Trophoblast cell (in vitro differentiated cells and primary cell): ENCODE data around the gene LGR5.
"Not testable (repeated sequence)": the region's sequence is repeated elsewhere in the genome, so short reads cannot be mapped to it uniquely, and the experiment has no call there.

Source experiments
- DNase-seq, 2 donors: peaks; one replicate each; pipeline ENCODE4 v3.0.0-alpha.2; 2016
- H2AFZ ChIP-seq: 2 replicates; pipeline ENCODE4 v1.6.1; 2013; ENCODE audit warnings: low read length, moderate library complexity, mild to moderate bottlenecking; ENCODE audit not compliant: insufficient read depth, poor library complexity
- H2AK5ac ChIP-seq: 2 replicates; pipeline ENCODE4 v1.6.1; 2013; ENCODE audit warnings: mild to moderate bottlenecking, low read length
- H2BK120ac ChIP-seq: 2 replicates; pipeline ENCODE4 v1.6.1; 2013; ENCODE audit warnings: low read length, mild to moderate bottlenecking, moderate library complexity; ENCODE audit not compliant: insufficient read depth, poor library complexity
- H2BK12ac ChIP-seq: 2 replicates; pipeline ENCODE4 v1.6.1; 2013; ENCODE audit warnings: mild to moderate bottlenecking, low read length, moderate library complexity
- H2BK5ac ChIP-seq: 2 replicates; pipeline ENCODE4 v1.6.1; 2013; ENCODE audit warnings: low read length, low read depth, moderate library complexity, mild to moderate bottlenecking; ENCODE audit not compliant: poor library complexity
- H3K14ac ChIP-seq: 2 replicates; pipeline ENCODE4 v1.6.1; 2013; ENCODE audit warnings: mild to moderate bottlenecking, low read length
- H3K18ac ChIP-seq: 2 replicates; pipeline ENCODE4 v1.6.1; 2013; ENCODE audit warnings: mild to moderate bottlenecking, low read length
- H3K23ac ChIP-seq: 2 replicates; pipeline ENCODE4 v1.6.1; 2013; ENCODE audit warnings: low read length
- H3K27ac ChIP-seq: 2 replicates; pipeline ENCODE4 v1.5.1; 2013; ENCODE audit warnings: low read depth, mild to moderate bottlenecking, inconsistent platforms, low read length, moderate library complexity
- H3K27me3 ChIP-seq: 2 replicates; pipeline ENCODE4 v1.6.1; 2013; ENCODE audit warnings: inconsistent platforms, mild to moderate bottlenecking, low read length, moderate library complexity; ENCODE audit not compliant: insufficient read depth
- H3K36me3 ChIP-seq, 2 experiments: 1 replicate in 1 of 2; 2 replicates in 1 of 2; pipeline ENCODE4 v1.6.1; 2013; ENCODE audit warnings: low read length in 2 of 2, mild to moderate bottlenecking in 2 of 2, moderate library complexity in 1 of 2; ENCODE audit not compliant: insufficient read depth in 2 of 2, control insufficient read depth in 1 of 2
- H3K4ac ChIP-seq: 2 replicates; pipeline ENCODE4 v1.6.1; 2013; ENCODE audit warnings: low read depth, mild to moderate bottlenecking, low read length, moderate library complexity
- H3K4me1 ChIP-seq, 2 experiments: 1 replicate in 1 of 2; 2 replicates in 1 of 2; pipeline ENCODE4 v1.6.1; 2013; ENCODE audit warnings: low read length in 2 of 2, mild to moderate bottlenecking in 2 of 2, moderate library complexity in 1 of 2; ENCODE audit not compliant: insufficient read depth in 2 of 2, control insufficient read depth in 1 of 2
- H3K4me2 ChIP-seq: 2 replicates; pipeline ENCODE4 v1.6.1; 2013; ENCODE audit warnings: inconsistent platforms, mild to moderate bottlenecking, low read length, moderate library complexity
- H3K4me3 ChIP-seq: 2 replicates; pipeline ENCODE4 v1.5.1; 2013; ENCODE audit warnings: mild to moderate bottlenecking, low read depth, low read length, inconsistent platforms
- H3K79me1 ChIP-seq: one replicate; pipeline ENCODE4 v1.6.1; 2013; ENCODE audit warnings: low read length
- H3K79me2 ChIP-seq: 2 replicates; pipeline ENCODE4 v1.6.1; 2013; ENCODE audit warnings: low read length, mild to moderate bottlenecking; ENCODE audit not compliant: control insufficient read depth, insufficient read depth, poor library complexity
- H3K9ac ChIP-seq: 2 replicates; pipeline ENCODE4 v1.6.1; 2013; ENCODE audit warnings: mild to moderate bottlenecking, low read length
- H3K9me3 ChIP-seq: 2 replicates; pipeline ENCODE4 v1.6.1; 2013; ENCODE audit warnings: low read depth, mild to moderate bottlenecking, control low read depth, inconsistent platforms, low read length; ENCODE audit not compliant: insufficient read depth
- H4K12ac ChIP-seq: 2 replicates; pipeline ENCODE4 v1.6.1; 2013; ENCODE audit warnings: low read depth, mild to moderate bottlenecking, low read length, moderate library complexity
- H4K8ac ChIP-seq: 2 replicates; pipeline ENCODE4 v1.6.1; 2013; ENCODE audit warnings: low read depth, mild to moderate bottlenecking, low read length, moderate library complexity
- H4K91ac ChIP-seq: one replicate; pipeline ENCODE4 v1.6.1; 2013; ENCODE audit warnings: low read depth, mild to moderate bottlenecking, low read length, moderate library complexity
- WGBS: extraction: QIAGEN DNeasy Blood & Tissue Kit; methylation state at CpG from one replicate; pipeline ENCODE4 v1.1.7; 2013; ENCODE audit warnings: missing lambda C conversion rate; ENCODE audit not compliant: insufficient read length, insufficient coverage; ENCODE audit errors: extremely low coverage; 5-methylcytosine and 5-hydroxymethylcytosine counted together

Gene LGR5

DNA sequence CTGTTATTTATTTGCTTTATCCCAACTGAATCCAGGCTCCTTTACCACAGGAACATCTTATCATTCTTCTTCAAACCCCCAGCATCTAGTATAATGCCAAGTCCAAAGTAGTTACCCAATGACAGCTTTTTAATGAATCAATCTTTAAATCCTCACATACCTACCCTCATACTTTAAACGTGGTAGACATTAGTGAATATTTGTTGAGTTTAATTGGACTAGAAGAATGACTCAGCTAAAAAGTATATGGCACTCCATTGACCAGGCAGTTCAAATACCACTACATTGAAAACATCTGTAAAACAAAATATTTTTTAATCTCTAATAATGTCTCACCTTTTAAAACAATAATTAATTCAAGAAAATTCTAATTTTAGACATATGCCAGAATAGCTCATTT, 125.9 kb downstream of the LGR5 start:
- no peak overlapping the region for H2AFZ ChIP-seq
- no peak overlapping the region for H3K9ac ChIP-seq
- no peak overlapping the region for H4K8ac ChIP-seq
- peaks cover 3% of the 10 kb centered on the region for H3K79me1 ChIP-seq
- H3K4ac ChIP-seq: no peak overlapping the region
- no peak overlapping the region for H2BK120ac ChIP-seq
- H3K27me3 ChIP-seq: no peaks in the 10 kb centered on the region
- H3K4me3 ChIP-seq: no peak overlapping the region
- H3K18ac ChIP-seq: no peak overlapping the region
- H3K4me1 ChIP-seq: peaks cover 0 to 3% of the 10 kb centered on the region in 2 experiments
- DNase-seq: peak in 1 of 2 donors; percentile 29
- WGBS: no CpG with 5 or more reads among the region's 1 CpG
- H4K12ac ChIP-seq: no peak overlapping the region
- no peak overlapping the region for H3K14ac ChIP-seq
- H4K91ac ChIP-seq: no peak overlapping the region
- H3K9me3 ChIP-seq: no peaks in the 10 kb centered on the region
- no peak overlapping the region for H2BK12ac ChIP-seq
- H2AK5ac ChIP-seq: no peak overlapping the region
- H2BK5ac ChIP-seq: no peak overlapping the region
- no peaks in the 10 kb centered on the region for H3K79me2 ChIP-seq
- H3K27ac ChIP-seq: no peak overlapping the region
- H3K36me3 ChIP-seq: no peaks in the 10 kb centered on the region
- H3K4me2 ChIP-seq: no peak overlapping the region
- no peak overlapping the region for H3K23ac ChIP-seq

DNA sequence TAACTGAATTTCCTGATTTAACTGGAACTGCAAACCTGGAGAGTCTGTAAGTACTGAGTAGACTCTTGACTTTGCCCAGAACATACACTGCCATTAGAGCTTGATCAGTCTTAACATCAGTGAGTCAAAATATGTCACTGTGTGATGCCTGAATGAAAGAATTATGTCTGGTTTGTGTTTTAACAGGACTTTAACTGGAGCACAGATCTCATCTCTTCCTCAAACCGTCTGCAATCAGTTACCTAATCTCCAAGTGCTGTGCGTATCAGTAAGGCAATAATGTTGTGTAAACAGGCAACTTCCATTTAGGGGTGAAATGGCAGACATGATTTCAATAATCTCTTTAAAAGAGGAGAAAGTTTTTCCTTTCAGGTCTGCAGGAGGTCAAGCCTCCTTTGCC, 127.1 kb downstream of the LGR5 start:
- Histone ChIP-seq H2BK5ac (no peak overlapping the region), H3K4ac (no peak overlapping the region), H2AFZ (no peak overlapping the region), H4K8ac (no peak overlapping the region), H3K4me3 (no peak overlapping the region), H3K9ac (no peak overlapping the region), H3K27me3 (no peaks in the 10 kb centered on the region), H3K9me3 (no peaks in the 10 kb centered on the region), H3K36me3 (no peaks in the 10 kb centered on the region), H3K4me1 (peaks cover 0 to 3% of the 10 kb centered on the region in 2 experiments), H4K91ac (no peak overlapping the region), H2BK12ac (no peak overlapping the region), H4K12ac (no peak overlapping the region), H3K79me1 (peaks cover 3% of the 10 kb centered on the region), H2AK5ac (no peak overlapping the region), H2BK120ac (no peak overlapping the region), H3K79me2 (no peaks in the 10 kb centered on the region), H3K4me2 (no peak overlapping the region), H3K14ac (no peak overlapping the region), H3K27ac (peak overlapping the region; percentile 57), H3K18ac (no peak overlapping the region), H3K23ac (no peak overlapping the region)
- no CpG with 5 or more reads among the region's 2 CpGs for WGBS
- DNase-seq: peak in 1 of 2 donors; percentile 3

DNA sequence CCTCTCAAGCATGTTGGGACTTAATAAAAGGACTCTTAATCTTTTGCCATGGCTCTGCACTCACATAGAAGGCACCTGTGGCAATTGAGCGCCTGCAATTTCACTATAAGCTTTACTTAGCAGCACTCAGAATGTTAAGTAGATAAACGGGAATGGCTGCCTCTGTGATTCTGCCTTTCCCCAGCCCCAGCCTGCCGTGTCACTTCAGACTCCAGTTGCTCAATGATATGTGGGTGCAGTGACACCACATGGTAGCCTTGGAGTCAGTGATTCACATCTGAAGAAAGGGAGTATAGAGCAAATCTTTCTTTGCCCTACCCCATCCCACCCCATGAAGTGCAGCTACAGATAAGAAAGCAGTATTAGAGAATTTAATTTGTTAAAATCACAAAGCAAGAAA, 127.9 kb downstream of the LGR5 start:
- no peak overlapping the region for H3K4ac ChIP-seq
- no peak overlapping the region for H4K12ac ChIP-seq
- H4K8ac ChIP-seq: no peak overlapping the region
- H3K14ac ChIP-seq: no peak overlapping the region
- H2BK5ac ChIP-seq: no peak overlapping the region
- no peaks in the 10 kb centered on the region for H3K9me3 ChIP-seq
- H3K18ac ChIP-seq: no peak overlapping the region
- H3K79me2 ChIP-seq: no peaks in the 10 kb centered on the region
- no peak for DNase-seq
- peaks cover 3% of the 10 kb centered on the region for H3K79me1 ChIP-seq
- H2AK5ac ChIP-seq: no peak overlapping the region
- peaks cover 0 to 3% of the 10 kb centered on the region in 2 experiments for H3K4me1 ChIP-seq
- no CpG with 5 or more reads among the region's 3 CpGs for WGBS
- no peak overlapping the region for H3K23ac ChIP-seq
- H3K9ac ChIP-seq: no peak overlapping the region
- no peak overlapping the region for H2AFZ ChIP-seq
- H2BK120ac ChIP-seq: peak overlapping the region; percentile 29
- no peaks in the 10 kb centered on the region for H3K36me3 ChIP-seq
- no peak overlapping the region for H3K4me2 ChIP-seq
- H4K91ac ChIP-seq: peak overlapping the region; percentile 23
- H2BK12ac ChIP-seq: no peak overlapping the region
- no peak overlapping the region for H3K4me3 ChIP-seq
- H3K27ac ChIP-seq: peak overlapping the region; percentile 57
- H3K27me3 ChIP-seq: no peaks in the 10 kb centered on the region

DNA sequence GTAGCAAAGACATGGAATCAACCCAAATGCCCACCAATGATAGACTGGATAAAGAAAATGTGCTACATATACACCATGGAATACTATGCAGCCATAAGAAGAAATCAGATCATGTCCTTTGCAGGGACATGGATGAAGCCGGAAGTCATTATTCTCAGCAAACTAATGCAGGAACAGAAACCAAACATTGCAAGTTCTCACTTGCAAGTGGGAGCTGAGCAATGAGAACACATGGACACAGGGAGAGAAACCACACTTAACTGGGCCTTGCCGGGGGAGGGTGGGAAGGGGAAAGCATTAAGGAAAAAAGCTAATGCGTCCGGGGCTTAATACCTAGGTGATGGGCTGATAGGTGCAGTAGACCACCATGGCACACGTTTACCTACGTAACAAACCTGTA, 130.3 kb downstream of the LGR5 start:
- DNase-seq, H3K9me3 ChIP-seq, H2AFZ ChIP-seq, H3K27me3 ChIP-seq, H2BK120ac ChIP-seq, H3K79me1 ChIP-seq, H2BK12ac ChIP-seq, H3K9ac ChIP-seq, H3K36me3 ChIP-seq, H3K14ac ChIP-seq, H3K4me3 ChIP-seq, H2BK5ac ChIP-seq, H3K18ac ChIP-seq, H3K4me2 ChIP-seq, H3K4me1 ChIP-seq, H2AK5ac ChIP-seq, H4K12ac ChIP-seq, H3K27ac ChIP-seq, H3K4ac ChIP-seq, H3K79me2 ChIP-seq, H4K8ac ChIP-seq, H4K91ac ChIP-seq, H3K23ac ChIP-seq: not testable (repeated sequence)
- WGBS: no CpG with 5 or more reads among the region's 6 CpGs
